ENCODE data around the gene PROM2. TPM values are rescaled to one million over a fixed set of nuclear protein-coding genes. Genes with fewer than 3 reads are reported as not detected.

The PROM2 gene
- total RNA-seq, 2 experiments from 2014 or later: 0.60 to 0.73 TPM

GRCh38 chr2:95232232-95232631 is 42.0 kb upstream of the PROM2 start:
- intact Hi-C loops (cut with DNase I, micrococcal nuclease): no loop called here
- Mint-ChIP-seq H3K27me3 (no peaks in the 10 kb centered on the region), H3K4me1 (ENCODE audit: low read depth) (no peaks in the 10 kb centered on the region), H3K9me3 (peaks cover 4% of the 10 kb centered on the region), H3K27ac (no peak overlapping the region), H3K36me3 (ENCODE audit: low read depth) (peaks cover 44% of the 10 kb centered on the region), H3K4me3 (no peak overlapping the region)
- no peaks in the 10 kb centered on the region for H3K27me3 ChIP-seq (ENCODE audit: control insufficient read depth in 1 of 2, insufficient read depth in 2 of 2, low read length in 2 of 2)
- H3K4me1 ChIP-seq (ENCODE audit: insufficient read depth, low read length): no peaks in the 10 kb centered on the region
- no peaks in the 10 kb centered on the region for H3K36me3 ChIP-seq (ENCODE audit: insufficient read depth, low read length)
- DNase-seq (no peak), ATAC-seq (ENCODE audit: poor library complexity) (no peak)
- CTCF ChIA-PET: interaction anchor here (1.2 kb wide), 1 partner anchor 95 kb away, joined by 3 read pairs; no protein-coding TSS in a partner anchor
- H3K4me3 ChIP-seq (ENCODE audit: low read length): no peak overlapping the region
- no peak overlapping the region for H3K27ac ChIP-seq (ENCODE audit: low read depth in 1 of 2, low read length in 2 of 2)
- peaks cover 19 to 48% of the 10 kb centered on the region in 2 experiments for H3K9me3 ChIP-seq (ENCODE audit: control insufficient read depth in 1 of 2, insufficient read depth in 1 of 2, low read length in 2 of 2)
- POLR2A ChIA-PET: no interaction called here
- no peak for TF ChIP-seq CTCF (IDR thresholded peaks at IDR 0.05)

- Histone ChIP-seq H3K9me3 (ENCODE audit: control insufficient read depth in 1 of 2, insufficient read depth in 1 of 2, low read length in 2 of 2) (peaks cover 12 to 45% of the 10 kb centered on the region in 2 experiments), H3K27ac (ENCODE audit: low read depth in 1 of 2, low read length in 2 of 2) (no peak overlapping the region), H3K36me3 (ENCODE audit: insufficient read depth, low read length) (no peaks in the 10 kb centered on the region), H3K27me3 (ENCODE audit: control insufficient read depth in 1 of 2, insufficient read depth in 2 of 2, low read length in 2 of 2) (no peaks in the 10 kb centered on the region), H3K4me1 (ENCODE audit: insufficient read depth, low read length) (no peaks in the 10 kb centered on the region), H3K4me3 (ENCODE audit: low read length) (no peak overlapping the region)
- Mint-ChIP-seq H3K4me3 (no peak overlapping the region), H3K36me3 (ENCODE audit: low read depth) (peaks cover 29% of the 10 kb centered on the region), H3K27me3 (no peaks in the 10 kb centered on the region), H3K27ac (no peak overlapping the region), H3K4me1 (ENCODE audit: low read depth) (no peaks in the 10 kb centered on the region), H3K9me3 (peaks cover 4% of the 10 kb centered on the region)
- ATAC-seq (ENCODE audit: poor library complexity): no peak
- no peak for DNase-seq
- intact Hi-C loops (cut with DNase I, micrococcal nuclease): no loop called here
- ChIA-PET CTCF (no interaction called here), POLR2A (no interaction called here)
- TF ChIP-seq CTCF (IDR thresholded peaks at IDR 0.05): no peak
Observed at GRCh38 chr2:95234286-95234785, 39.9 kb upstream of the PROM2 start.

- H3K9me3 Mint-ChIP-seq: peaks cover 5% of the 10 kb centered on the region
- H3K4me1 ChIP-seq (ENCODE audit: insufficient read depth, low read length): no peaks in the 10 kb centered on the region
- H3K4me3 Mint-ChIP-seq: no peak overlapping the region
- no peak overlapping the region for H3K27ac ChIP-seq (ENCODE audit: low read depth in 1 of 2, low read length in 2 of 2)
- H3K36me3 ChIP-seq (ENCODE audit: insufficient read depth, low read length): no peaks in the 10 kb centered on the region
- CTCF ChIA-PET: no interaction called here
- no peak overlapping the region for H3K27ac Mint-ChIP-seq
- intact Hi-C loops (cut with DNase I, micrococcal nuclease): no loop called here
- no peak overlapping the region for H3K4me3 ChIP-seq (ENCODE audit: low read length)
- no peaks in the 10 kb centered on the region for H3K27me3 Mint-ChIP-seq
- ATAC-seq (ENCODE audit: poor library complexity) (no peak), DNase-seq (no peak)
- no peak for TF ChIP-seq CTCF (IDR thresholded peaks at IDR 0.05)
- H3K4me1 Mint-ChIP-seq (ENCODE audit: low read depth): no peaks in the 10 kb centered on the region
- peaks cover 7 to 49% of the 10 kb centered on the region in 2 experiments for H3K9me3 ChIP-seq (ENCODE audit: control insufficient read depth in 1 of 2, insufficient read depth in 1 of 2, low read length in 2 of 2)
- POLR2A ChIA-PET: no interaction called here
- H3K27me3 ChIP-seq (ENCODE audit: control insufficient read depth in 1 of 2, insufficient read depth in 2 of 2, low read length in 2 of 2): no peaks in the 10 kb centered on the region
- peaks cover 26% of the 10 kb centered on the region for H3K36me3 Mint-ChIP-seq (ENCODE audit: low read depth)
Observed at GRCh38 chr2:95234816-95235215, 39.4 kb upstream of the PROM2 start.
